Heart left ventricle (tissue), 16 donors: ENCODE data around the gene PNRC1. TPM values are rescaled to one million over a fixed set of nuclear protein-coding genes. Genes with fewer than 3 reads are reported as not detected.

ENCODE experiments used
- ATAC-seq, 4 donors: fragments of 200-7000 bp; cut with Tn5 transposase; one replicate each; pipeline ENCODE4 v1.9.1; 2020 to 2022; ENCODE audit warnings: moderate library complexity in 4 of 4, mild to moderate bottlenecking in 3 of 4, moderate number of reproducible peaks in 1 of 4
- DNase-seq, 5 donors: peaks; one replicate each; pipeline ENCODE4 v3.0.0-alpha.2; 2020
- H3K27ac ChIP-seq, 12 donors: fragments of 200-600 bp; sonication (generic) in 4 of 12; one replicate each; pipeline versions ENCODE4 v1.5.0 to v1.8.0; 2016 to 2022; ENCODE audit warnings: mild to moderate bottlenecking in 2 of 12
- H3K27me3 ChIP-seq, 9 donors: fragments of 200-600 bp; sonication (generic) in 2 of 9; one replicate each; pipeline versions ENCODE4 v1.5.1 to v1.8.0; 2016 to 2022; ENCODE audit warnings: mild to moderate bottlenecking in 3 of 9
- H3K36me3 ChIP-seq, 9 donors: fragments of 200-600 bp; sonication (generic) in 2 of 9; one replicate each; pipeline versions ENCODE4 v1.5.0 to v1.8.0; 2018 to 2022; ENCODE audit warnings: mild to moderate bottlenecking in 2 of 9
- H3K4me1 ChIP-seq, 12 donors: fragments of 200-600 bp; sonication (generic) in 4 of 12; one replicate each; pipeline versions ENCODE4 v1.5.0 to v1.8.0; 2016 to 2022; ENCODE audit warnings: mild to moderate bottlenecking in 3 of 12
- H3K4me3 ChIP-seq, 12 donors: fragments of 200-600 bp; sonication (generic) in 4 of 12; one replicate each; pipeline versions ENCODE4 v1.5.0 to v1.8.0; 2017 to 2022; ENCODE audit warnings: mild to moderate bottlenecking in 9 of 12, moderate library complexity in 4 of 12
- H3K9me3 ChIP-seq, 12 donors: fragments of 200-600 bp; sonication (generic) in 4 of 12; one replicate each; pipeline versions ENCODE4 v1.5.0 to v1.8.0; 2016 to 2022; ENCODE audit warnings: mild to moderate bottlenecking in 1 of 12
- POLR2A ChIP-seq, 2 donors: fragments of 450-650 bp; IDR thresholded peaks; one replicate each; pipeline ENCODE4 v1.6.1; 2017; ENCODE audit warnings: antibody characterized with exemption in 2 of 2, mild to moderate bottlenecking in 2 of 2, moderate library complexity in 2 of 2
- WGBS, 4 donors: extraction: QIAGEN DNeasy Blood & Tissue Kit in 2 of 4; methylation state at CpG; one replicate each; pipeline versions ENCODE4 v1.1.5 to v1.1.7; 2013 to 2018; 5-methylcytosine and 5-hydroxymethylcytosine counted together
- intact Hi-C, 10 donors: fragments of 100-400 bp; cut with DNase I; formaldehyde crosslinking; loops; one replicate each; pipeline versions ENCODE4 v1.11.1 to v1.14.2; 2022
- polyA plus RNA-seq, 2 donors: library from polyadenylated mRNA; stranded (reverse); fragments of 200-250 nt; gene quantifications; one replicate each; pipeline ENCODE4 v1.2.3, GENCODE V29; 2013
- total RNA-seq, 9 donors: library from RNA; depleted of rRNA in 2 of 9; stranded (reverse); fragments of >200 nt in 2 of 9; fragmentation: NEBNext Ultra II Directional in 3 of 9; extraction: Animal tissue kit (Norgen Biotek cat#: 25700) in 3 of 9; gene quantifications; one replicate each; pipeline versions ENCODE4 v1.1.0 to v1.2.4, GENCODE V29; 2016 to 2023
- TF ChIP-seq, protein P1 (sequence below), 12 donors: fragments of 200-600 bp; sonication (generic) in 4 of 12; IDR thresholded peaks; one replicate each; pipeline versions ENCODE4 v1.5.0 to v1.8.0; 2018 to 2022; ENCODE audit warnings: antibody characterized with exemption in 12 of 12, mild to moderate bottlenecking in 5 of 12
- donor health status: ischemic (EF 13 %, LVEDD 7.1; RV severe dilation, severe dysfunction).
- donor health status: healthy with polysubstance abuse.
- donor health status: DM: no; HTN: yes; CAD: no.
- donor health status: DM: no; HTN: no; CAD: no.
- donor health status: ischemic (EF 25% LVEDD 6.9; RV normal size, moderate dysfunction).
- donor health status: ischemic (EF 25% LVEDD 5.7; RV mildly dilated, moderate dysfunction).
- donor health status: healthy.
- donor health status: DM: yes; HTN: yes; CAD: no.
- donor health status: ischemic (EF 35%, LVEDD 5.7; RV mildly dilated, moderate dysfunction).
- donor health status: nonischemic (EF 11% LVEDD 7.7; RV severe dilation, severe dysfunction).
- donor health status: DM: yes; HTN: yes; CAD: no.
- donor health status: PGD.
- donor health status: ischemic (EF 29% LVEDD 5.4; RV normal size, mild dysfunction).
- donor health status: nonischemic (EF 23%, LVEDD 6.1; RV moderate dilation, normal function).

The PNRC1 gene
- total and polyA plus RNA-seq, 11 donors: 46.1 to 280 (median 183) TPM

DNA sequence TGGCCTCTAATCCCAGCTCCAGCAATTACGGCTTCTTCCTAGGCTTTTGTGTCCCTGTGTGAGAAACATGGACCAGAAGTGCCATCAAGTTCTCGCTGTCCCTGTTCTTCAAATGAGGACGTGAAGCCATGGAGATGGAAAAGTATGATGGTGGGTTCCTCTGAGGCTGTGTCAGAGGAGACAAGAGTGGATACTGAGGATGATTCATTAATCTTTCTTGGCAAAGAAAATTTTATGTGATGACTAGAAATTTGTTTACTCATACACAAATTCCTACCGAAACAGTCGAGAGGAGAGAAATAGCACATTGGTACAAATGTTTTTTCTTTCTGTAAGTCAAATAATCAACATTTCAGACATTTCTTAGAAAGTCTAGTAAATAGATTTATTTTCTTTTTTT lies 35.0 kb upstream of the PNRC1 start:
- no peak overlapping the region for H3K4me3 ChIP-seq
- no peaks in the 10 kb centered on the region for H3K9me3 ChIP-seq
- H3K27ac ChIP-seq: peak overlapping the region in 2 of 12 donors; percentile 46 to 65
- TF ChIP-seq, protein P1, sequence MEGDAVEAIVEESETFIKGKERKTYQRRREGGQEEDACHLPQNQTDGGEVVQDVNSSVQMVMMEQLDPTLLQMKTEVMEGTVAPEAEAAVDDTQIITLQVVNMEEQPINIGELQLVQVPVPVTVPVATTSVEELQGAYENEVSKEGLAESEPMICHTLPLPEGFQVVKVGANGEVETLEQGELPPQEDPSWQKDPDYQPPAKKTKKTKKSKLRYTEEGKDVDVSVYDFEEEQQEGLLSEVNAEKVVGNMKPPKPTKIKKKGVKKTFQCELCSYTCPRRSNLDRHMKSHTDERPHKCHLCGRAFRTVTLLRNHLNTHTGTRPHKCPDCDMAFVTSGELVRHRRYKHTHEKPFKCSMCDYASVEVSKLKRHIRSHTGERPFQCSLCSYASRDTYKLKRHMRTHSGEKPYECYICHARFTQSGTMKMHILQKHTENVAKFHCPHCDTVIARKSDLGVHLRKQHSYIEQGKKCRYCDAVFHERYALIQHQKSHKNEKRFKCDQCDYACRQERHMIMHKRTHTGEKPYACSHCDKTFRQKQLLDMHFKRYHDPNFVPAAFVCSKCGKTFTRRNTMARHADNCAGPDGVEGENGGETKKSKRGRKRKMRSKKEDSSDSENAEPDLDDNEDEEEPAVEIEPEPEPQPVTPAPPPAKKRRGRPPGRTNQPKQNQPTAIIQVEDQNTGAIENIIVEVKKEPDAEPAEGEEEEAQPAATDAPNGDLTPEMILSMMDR (IDR thresholded peaks at IDR 0.05): no peak
- TF ChIP-seq POLR2A (IDR thresholded peaks at IDR 0.05): no peak
- no peaks in the 10 kb centered on the region for H3K36me3 ChIP-seq
- intact Hi-C loops: loop anchor here in 1 of 10 donors (2.0 kb wide), 1 partner anchor 35 kb away; the partner anchor contains the start of gene PNRC1
- WGBS, 4 donors: 91 to 96% (median 93%) methylated on average over 5 of the region's 5 CpGs
- peaks cover 0 to 57% (median 6%) of the 10 kb centered on the region in 12 donors for H3K4me1 ChIP-seq
- DNase-seq (no peak), ATAC-seq (no peak)
- no peaks in the 10 kb centered on the region for H3K27me3 ChIP-seq

DNA sequence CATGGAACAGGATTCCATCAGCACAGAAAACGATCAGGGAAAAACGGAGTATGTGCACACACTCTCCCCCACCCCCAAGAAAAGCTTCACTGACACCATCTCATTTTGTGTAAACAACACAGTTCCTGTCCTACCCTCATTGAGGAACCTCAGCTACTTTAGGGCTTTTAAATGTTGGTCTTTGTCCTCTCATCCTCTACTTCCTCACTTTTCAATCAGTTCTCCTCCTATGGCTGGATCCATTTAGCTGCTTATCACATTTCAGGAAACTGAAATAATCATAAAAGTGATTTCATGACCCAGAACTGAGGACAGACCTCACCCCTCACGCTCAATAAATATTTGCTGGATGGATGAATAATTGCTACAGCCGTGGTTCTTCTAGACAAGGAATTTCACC lies 33.1 kb upstream of the PNRC1 start:
- TF ChIP-seq, protein P1 (IDR thresholded peaks at IDR 0.05): no peak
- TF ChIP-seq POLR2A (IDR thresholded peaks at IDR 0.05): no peak
- DNase-seq: no peak
- H3K4me3 ChIP-seq: no peak overlapping the region
- ATAC-seq: no peak
- peaks cover 0 to 60% (median 8%) of the 10 kb centered on the region in 12 donors for H3K4me1 ChIP-seq
- intact Hi-C loops: no loop called here
- no peaks in the 10 kb centered on the region for H3K36me3 ChIP-seq
- WGBS, 4 donors: 74 to 82% (median 75%) methylated on average over 4 of the region's 4 CpGs
- no peaks in the 10 kb centered on the region for H3K27me3 ChIP-seq
- H3K9me3 ChIP-seq: no peaks in the 10 kb centered on the region
- peak overlapping the region in 1 of 12 donors; percentile 47 for H3K27ac ChIP-seq

DNA sequence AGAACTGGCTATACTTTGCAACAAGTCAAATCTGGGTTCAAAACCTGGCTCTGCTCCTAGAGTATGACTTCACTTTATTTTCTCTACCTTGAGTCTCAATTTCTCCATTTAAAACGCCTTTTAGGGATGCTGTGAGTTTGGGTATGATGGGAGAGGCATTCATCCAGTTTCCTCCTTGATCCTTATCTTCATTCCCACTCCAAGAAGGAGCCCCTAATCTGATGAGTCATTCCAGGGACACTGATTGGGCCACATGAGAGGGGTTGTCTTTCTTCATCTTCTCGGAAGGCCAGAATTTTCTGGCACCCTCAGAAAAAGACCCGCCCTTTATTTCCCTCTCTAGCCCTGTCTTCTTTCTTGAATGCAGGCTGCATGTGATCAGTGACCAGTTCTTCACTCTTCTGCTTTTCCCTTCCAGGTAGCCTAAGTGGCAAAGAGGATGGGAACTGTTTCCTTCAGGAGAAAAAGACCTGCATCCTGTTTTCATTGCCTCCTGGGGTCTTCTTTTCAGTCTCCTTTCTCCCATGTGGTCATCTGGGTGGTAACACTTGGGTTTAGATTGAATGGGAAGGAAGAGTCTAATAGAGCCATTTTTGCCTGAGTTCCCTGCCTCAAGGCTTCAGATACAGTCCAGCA lies 32.1 kb upstream of the PNRC1 start:
- intact Hi-C loops: no loop called here
- ATAC-seq (no peak), DNase-seq (no peak)
- WGBS, 4 donors: 82 to 93% (median 89%) methylated on average over 3 of the region's 3 CpGs
- Histone ChIP-seq H3K36me3 (no peaks in the 10 kb centered on the region), H3K4me1 (peaks cover 0 to 60% (median 8%) of the 10 kb centered on the region in 12 donors), H3K27me3 (no peaks in the 10 kb centered on the region), H3K9me3 (no peaks in the 10 kb centered on the region), H3K27ac (no peak overlapping the region), H3K4me3 (no peak overlapping the region)
- TF ChIP-seq POLR2A (IDR thresholded peaks at IDR 0.05): no peak
- TF ChIP-seq, protein P1 (IDR thresholded peaks at IDR 0.05): no peak

DNA sequence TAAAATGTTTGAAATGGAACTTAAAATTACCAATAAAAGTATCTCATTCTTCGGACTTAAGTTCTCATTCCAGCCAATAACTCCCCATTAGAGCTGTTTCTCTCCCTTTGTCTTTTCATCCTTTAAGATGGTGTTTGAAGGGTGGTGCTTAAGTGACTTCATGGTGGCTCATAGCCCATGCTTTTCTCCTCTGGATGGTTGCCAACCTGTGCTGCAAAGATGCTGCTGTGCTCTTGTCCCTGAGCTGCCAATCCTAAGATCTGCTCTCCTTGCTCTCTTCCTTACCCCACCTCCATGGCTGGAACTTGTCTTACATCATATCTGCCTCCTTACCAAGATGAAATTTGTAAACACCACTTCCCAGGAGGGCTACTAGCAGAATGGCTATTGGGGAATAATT lies 31.6 kb upstream of the PNRC1 start:
- no peak for DNase-seq
- ATAC-seq: no peak

More for the DNA sequence above, 31.6 kb upstream of the PNRC1 start:
- intact Hi-C loops: no loop called here
- WGBS, 4 donors: 84 to 100% (median 94%) methylated on average over 1 of the region's 1 CpG
- TF ChIP-seq, protein P1 (IDR thresholded peaks at IDR 0.05): no peak
- TF ChIP-seq POLR2A (IDR thresholded peaks at IDR 0.05): no peak
- Histone ChIP-seq H3K27ac (no peak overlapping the region), H3K4me3 (no peak overlapping the region), H3K9me3 (no peaks in the 10 kb centered on the region), H3K36me3 (no peaks in the 10 kb centered on the region), H3K27me3 (no peaks in the 10 kb centered on the region), H3K4me1 (peaks cover 0 to 60% (median 8%) of the 10 kb centered on the region in 12 donors)
